Effector memory CD4-positive, alpha-beta T cell (primary cell): ENCODE measurements around the gene ABHD16B.
A peak's percentile ranks its signal among the peaks of the same experiment; 100 is the strongest.

ENCODE experiments used
- DNase-seq, 3 donors: peaks; one replicate each; pipeline ENCODE4 v3.0.0-alpha.2; 2020
- H3K27ac ChIP-seq: 2 replicates; pipeline ENCODE4 v1.7.0; 2013; ENCODE audit warnings: mild to moderate bottlenecking, low read length, moderate library complexity; ENCODE audit not compliant: insufficient read depth, poor library complexity, severe bottlenecking
- H3K27me3 ChIP-seq: replicated peaks from 2 replicates; pipeline ENCODE4 v1.7.0; 2013; ENCODE audit warnings: mild to moderate bottlenecking, low read length; ENCODE audit not compliant: insufficient read depth, control insufficient read depth, poor library complexity, severe bottlenecking
- H3K36me3 ChIP-seq: 2 replicates; pipeline ENCODE4 v1.7.0; 2013; ENCODE audit warnings: mild to moderate bottlenecking, low read length, moderate library complexity; ENCODE audit not compliant: control insufficient read depth, insufficient read depth
- H3K4me1 ChIP-seq: 2 replicates; pipeline ENCODE4 v1.7.0; 2013; ENCODE audit warnings: low read length, mild to moderate bottlenecking; ENCODE audit not compliant: control insufficient read depth, insufficient read depth, poor library complexity, severe bottlenecking
- H3K4me3 ChIP-seq: 2 replicates; pipeline ENCODE4 v1.7.0; 2013; ENCODE audit warnings: low read length, low read depth, mild to moderate bottlenecking; ENCODE audit not compliant: insufficient read depth, poor library complexity, severe bottlenecking
- H3K9me3 ChIP-seq: 2 replicates; pipeline ENCODE4 v1.7.0; 2013; ENCODE audit warnings: mild to moderate bottlenecking, low read length, moderate library complexity; ENCODE audit not compliant: control insufficient read depth

ABHD16B gene

DNA sequence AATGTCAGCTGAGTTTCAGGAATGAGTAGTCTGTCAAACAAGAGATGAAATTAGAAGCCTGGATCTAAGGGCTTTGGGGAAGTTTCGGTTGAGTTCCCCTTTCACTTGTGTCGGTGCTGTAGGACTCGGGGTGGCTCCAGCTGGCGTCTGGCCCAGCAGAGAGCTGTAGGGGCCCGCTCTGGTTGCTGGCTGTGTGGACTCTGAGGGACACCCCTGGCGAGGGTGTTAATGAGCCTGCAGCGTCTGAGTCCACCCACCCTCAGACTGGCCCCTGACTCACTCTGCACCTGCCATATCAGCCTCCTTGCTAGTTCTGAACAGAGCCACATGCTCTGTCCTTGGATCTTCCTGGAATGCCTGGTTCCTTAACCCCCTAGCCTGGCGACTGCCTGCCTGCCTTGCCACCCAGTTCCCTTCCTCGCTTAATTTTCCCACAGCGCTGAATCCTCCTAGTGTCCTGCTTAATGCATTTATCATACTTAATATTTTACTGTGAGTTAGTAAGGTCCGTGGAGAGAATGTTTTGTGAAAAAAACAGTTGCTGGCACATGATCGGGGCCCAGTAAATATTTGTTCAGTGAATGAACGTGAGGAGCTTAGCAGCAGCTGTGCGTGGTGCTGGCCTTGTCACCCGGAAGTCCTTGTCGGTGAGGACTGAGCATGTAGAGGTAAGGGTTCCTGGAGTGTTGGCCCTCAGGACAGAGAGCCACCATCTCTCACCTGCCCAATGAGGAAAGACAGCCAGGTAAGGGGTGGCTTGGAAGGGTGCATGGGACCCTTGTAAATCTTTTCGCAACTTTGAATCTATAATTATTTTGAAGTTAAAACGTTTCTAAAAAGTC is 35.2 kb downstream of the ABHD16B start:
- Histone ChIP-seq H3K36me3 (peaks cover 3% of the 10 kb centered on the region), H3K27me3 (no peaks in the 10 kb centered on the region), H3K9me3 (no peaks in the 10 kb centered on the region), H3K4me1 (peaks cover 25% of the 10 kb centered on the region), H3K4me3 (peak overlapping the region; percentile 53), H3K27ac (peak overlapping the region; percentile 82)
- DNase-seq, result no peak

DNA sequence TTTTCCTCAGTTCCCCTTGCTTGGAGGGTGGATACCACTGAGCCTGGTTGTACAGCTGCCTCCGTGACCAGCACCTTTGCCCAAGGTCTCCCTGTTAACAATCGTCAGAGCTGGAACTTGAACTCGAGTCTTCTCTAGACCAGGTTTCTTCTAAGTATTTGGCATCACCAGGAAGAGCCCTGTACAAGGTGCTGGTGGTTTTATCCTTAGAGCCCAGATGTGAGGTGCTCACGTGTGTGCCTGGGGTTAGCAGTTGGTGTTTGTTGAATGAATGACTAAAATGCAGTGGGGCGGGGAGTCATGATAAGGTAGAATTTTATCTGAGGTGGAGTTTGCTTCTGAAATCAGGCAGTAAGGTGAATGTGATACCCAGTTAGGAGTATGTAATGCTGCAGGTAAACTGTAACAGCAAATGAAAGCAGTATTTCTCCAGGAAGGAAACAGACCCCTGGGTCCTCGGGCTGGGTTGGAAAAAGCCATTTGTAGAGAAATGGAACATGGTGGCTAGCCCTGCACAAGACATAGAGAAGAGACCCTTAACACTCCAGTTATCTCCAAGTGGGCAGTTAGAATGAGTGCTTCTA is 36.8 kb downstream of the ABHD16B start:
- DNase-seq, result no peak
- no peak overlapping the region for H3K27ac ChIP-seq
- no peaks in the 10 kb centered on the region for H3K9me3 ChIP-seq
- H3K4me1 ChIP-seq, result peaks cover 27% of the 10 kb centered on the region
- no peaks in the 10 kb centered on the region for H3K27me3 ChIP-seq
- peaks cover 3% of the 10 kb centered on the region for H3K36me3 ChIP-seq
- no peak overlapping the region for H3K4me3 ChIP-seq

DNA sequence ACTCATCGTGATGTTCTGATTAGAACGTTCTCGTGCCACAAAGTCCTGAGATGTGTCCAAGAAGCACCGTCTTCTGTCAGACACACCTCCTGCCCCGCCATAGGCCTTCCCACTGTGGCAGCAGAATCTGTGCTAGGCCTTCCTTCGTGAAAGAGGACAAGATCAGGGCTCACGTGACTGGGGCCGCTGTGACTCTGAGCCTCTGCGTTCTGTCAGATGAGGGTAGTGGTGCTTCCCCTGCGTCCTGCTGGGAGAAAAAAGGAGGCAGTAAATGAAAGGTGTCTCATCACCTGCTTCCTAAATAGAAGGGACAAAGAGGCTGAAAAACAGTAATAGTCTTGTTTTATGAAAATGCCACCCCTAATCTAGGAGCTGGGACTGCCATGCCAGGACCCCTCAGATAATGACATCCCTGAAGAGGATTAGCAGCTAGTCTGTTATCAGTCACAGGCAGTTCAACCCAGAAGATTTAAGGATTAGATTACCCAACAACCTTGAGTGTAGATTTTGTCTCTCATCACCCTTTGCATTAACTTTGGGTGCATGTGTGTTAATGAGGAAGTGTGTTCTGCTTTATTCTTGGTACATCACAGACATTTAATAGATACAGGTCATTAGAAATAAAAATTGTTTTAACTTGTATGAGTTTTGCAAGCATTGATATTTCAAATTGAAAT is 37.7 kb downstream of the ABHD16B start:
- H3K27me3 ChIP-seq, result no peaks in the 10 kb centered on the region
- H3K4me3 ChIP-seq, result no peak overlapping the region
- H3K4me1 ChIP-seq, result peaks cover 37% of the 10 kb centered on the region
- H3K9me3 ChIP-seq, result no peaks in the 10 kb centered on the region
- peaks cover 3% of the 10 kb centered on the region for H3K36me3 ChIP-seq
- peak overlapping the region; percentile 7 for H3K27ac ChIP-seq
- DNase-seq, result no peak

DNA sequence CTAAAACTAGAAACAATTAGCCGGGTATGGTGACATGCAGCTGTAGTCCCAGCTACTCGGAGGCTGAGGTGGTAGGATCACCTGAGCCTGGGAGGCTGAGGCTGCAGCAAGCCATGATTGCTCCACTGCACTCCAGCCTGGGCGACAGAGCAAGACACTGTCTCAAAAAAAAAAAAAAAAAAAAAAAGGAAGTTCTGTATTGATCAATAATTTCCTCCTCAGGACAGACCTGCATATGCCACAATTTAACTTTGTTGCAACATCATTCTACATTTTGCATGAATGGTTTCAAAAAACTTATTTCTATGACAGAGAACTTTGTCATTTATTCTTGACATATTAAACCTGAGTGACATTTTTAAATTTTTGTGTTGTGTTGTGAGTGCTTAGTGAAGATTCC is 39.1 kb downstream of the ABHD16B start:
- H3K9me3 ChIP-seq, result no peaks in the 10 kb centered on the region
- H3K27ac ChIP-seq, result no peak overlapping the region
- H3K27me3 ChIP-seq, result no peaks in the 10 kb centered on the region
- H3K4me3 ChIP-seq, result no peak overlapping the region
- peaks cover 3% of the 10 kb centered on the region for H3K36me3 ChIP-seq
- peaks cover 38% of the 10 kb centered on the region for H3K4me1 ChIP-seq
- no peak for DNase-seq

DNA sequence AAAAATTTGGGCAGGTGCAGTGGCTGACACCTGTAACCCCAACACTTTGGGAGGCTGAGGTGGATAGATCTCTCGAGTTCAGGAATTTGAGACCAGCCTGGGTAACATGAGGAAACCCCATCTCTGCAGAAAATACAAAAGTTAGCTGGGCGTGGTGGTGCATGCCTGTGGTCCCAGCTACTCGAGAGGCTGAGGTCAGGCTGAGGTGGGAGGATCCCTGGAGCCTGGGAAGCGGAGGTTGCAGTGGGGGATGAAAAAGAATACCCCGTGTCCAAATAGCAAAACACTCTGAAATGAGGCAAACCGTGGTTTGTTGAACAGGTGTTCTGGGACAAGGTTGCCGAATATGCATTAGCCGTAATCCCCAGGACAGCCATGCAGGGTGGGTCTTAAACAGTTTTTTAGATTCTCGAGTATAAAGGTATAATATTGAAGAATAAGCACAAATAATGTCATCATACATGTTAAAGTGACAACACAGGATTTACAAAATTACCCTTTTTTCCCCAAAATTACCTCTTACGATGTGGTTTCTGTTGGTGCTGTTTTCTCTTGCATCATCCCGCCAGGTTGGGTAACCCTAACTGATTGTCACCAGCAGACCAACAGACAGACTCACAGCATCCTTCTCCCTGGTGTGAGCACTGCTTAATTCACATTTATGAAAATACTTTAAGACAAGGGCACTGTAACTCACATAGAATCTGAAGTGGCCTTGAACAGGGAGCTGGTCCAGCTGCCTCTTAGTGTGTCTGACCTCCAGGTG is 42.7 kb downstream of the ABHD16B start:
- peaks cover 17% of the 10 kb centered on the region for H3K4me1 ChIP-seq
- H3K27me3 ChIP-seq, result no peaks in the 10 kb centered on the region
- H3K36me3 ChIP-seq, result peaks cover 3% of the 10 kb centered on the region
- H3K9me3 ChIP-seq, result no peaks in the 10 kb centered on the region
- H3K4me3 ChIP-seq, result no peak overlapping the region
- DNase-seq, result no peak
- peak overlapping the region; percentile 11 for H3K27ac ChIP-seq

DNA sequence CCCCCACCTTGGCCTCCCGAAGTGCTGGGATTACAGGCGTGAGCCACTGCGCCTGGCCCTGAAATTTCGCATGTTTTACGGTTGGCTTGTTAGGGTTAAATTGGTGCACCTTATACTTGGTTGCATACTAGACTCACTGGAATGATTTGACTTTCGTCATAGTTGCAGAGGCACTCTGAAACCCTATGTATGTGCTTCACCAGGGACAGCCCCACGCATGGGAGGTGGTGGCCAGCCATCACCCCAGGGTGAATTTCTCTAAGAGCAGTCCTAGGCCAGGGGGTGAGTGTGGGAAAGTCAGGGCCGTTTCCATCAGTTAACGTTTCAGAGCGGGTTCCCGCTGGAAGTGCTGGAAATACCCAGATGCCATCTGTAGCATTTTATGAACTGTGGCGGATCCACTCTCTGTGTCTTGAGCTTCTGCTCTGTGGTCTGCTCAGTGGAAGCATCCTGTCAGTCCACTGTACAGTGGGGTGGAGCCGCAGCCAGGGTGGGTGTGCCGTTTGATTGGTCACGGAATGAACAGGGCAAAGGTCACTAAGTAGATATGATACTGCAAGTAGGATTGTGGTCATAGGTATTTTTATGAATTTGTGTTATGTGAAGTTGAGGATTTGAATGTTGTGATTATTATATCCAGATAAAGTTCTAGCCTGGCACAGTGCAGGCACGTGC is 46.8 kb downstream of the ABHD16B start:
- H3K9me3 ChIP-seq, result no peaks in the 10 kb centered on the region
- no peak overlapping the region for H3K27ac ChIP-seq
- no peaks in the 10 kb centered on the region for H3K27me3 ChIP-seq
- DNase-seq, result no peak
- no peak overlapping the region for H3K4me3 ChIP-seq
- peaks cover 23% of the 10 kb centered on the region for H3K4me1 ChIP-seq
- no peaks in the 10 kb centered on the region for H3K36me3 ChIP-seq

DNA sequence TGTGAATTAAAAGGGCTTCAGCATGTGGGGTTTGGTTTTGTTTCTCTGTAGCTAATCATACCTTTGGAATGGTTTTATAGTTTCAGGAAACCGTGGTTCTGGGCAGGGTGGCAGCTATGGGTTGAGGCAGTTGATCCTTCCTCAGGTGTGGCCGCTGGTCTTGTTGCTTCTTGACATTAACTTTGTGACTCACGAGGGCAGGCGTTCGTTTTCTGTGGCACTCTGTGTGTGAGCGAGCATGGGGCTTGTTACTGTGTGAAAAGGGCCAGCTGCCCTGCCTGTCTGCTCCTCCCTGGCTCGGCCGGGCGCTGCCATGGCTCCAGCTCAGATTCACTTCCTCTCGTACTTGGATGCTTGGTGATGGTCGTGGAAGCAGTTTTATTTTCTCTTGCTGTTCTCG is 49.9 kb downstream of the ABHD16B start:
- Histone ChIP-seq H3K27me3 (no peaks in the 10 kb centered on the region), H3K36me3 (no peaks in the 10 kb centered on the region), H3K4me3 (no peak overlapping the region), H3K4me1 (peaks cover 12% of the 10 kb centered on the region), H3K9me3 (no peaks in the 10 kb centered on the region), H3K27ac (no peak overlapping the region)
- DNase-seq, result no peak
